GM12873 (cell line): ENCODE results near the gene TTC32.

Source experiments
- CTCF ChIP-seq: IDR thresholded peaks from 2 replicates; pipeline ENCODE4 v1.5.1; 2012; ENCODE audit warnings: low read depth, mild to moderate bottlenecking, moderate library complexity, low read length, control low read depth; ENCODE audit not compliant: insufficient read depth; ENCODE audit errors: missing control alignments

Gene TTC32

GRCh38 chr2:19868701-19869580 lies 32.8 kb downstream of the TTC32 start:
- no peak for TF ChIP-seq CTCF

DNA sequence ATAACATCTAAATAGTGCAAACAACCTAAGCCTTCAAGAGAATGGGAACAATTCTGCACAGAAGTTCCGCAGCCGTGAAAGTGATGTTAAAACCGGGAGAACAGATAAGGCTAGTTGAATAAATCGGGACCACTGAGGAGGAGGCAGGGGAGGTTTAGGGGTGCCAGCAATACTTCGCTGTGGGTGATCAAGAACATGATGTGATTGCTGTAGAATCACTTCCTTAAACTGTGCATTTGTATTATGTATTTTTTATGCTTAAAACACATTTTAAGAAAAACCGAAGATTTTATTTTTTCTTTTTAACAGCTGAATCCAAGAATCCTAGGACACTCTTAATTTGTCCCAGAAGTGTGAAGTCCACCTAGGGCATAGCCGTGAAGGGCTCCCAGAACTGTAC lies 33.6 kb downstream of the TTC32 start:
- no peak for TF ChIP-seq CTCF

GRCh38 chr2:19866771-19867170 lies 35.0 kb downstream of the TTC32 start:
- TF ChIP-seq CTCF: no peak

GRCh38 chr2:19865151-19865550 lies 36.6 kb downstream of the TTC32 start:
- no peak for TF ChIP-seq CTCF

DNA sequence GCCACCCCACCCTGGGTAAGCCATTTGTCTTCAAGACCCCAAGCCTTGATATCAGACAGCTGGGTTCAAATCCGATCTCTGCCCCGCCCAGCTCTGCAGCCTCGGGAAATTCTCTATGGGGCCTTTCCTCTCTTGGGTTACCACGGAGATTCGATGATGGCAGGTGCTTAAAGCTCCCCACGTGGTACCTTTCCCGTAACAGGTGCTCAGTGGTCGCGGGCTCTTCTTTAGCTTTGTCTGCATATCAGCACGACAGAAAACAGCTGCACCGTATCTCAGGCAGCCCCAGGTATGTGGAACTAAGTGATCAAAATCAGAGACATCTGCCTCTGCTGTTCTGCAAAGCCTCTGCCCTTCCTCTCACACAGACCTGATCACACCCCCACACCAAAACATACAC lies 37.4 kb downstream of the TTC32 start:
- no peak for TF ChIP-seq CTCF

DNA sequence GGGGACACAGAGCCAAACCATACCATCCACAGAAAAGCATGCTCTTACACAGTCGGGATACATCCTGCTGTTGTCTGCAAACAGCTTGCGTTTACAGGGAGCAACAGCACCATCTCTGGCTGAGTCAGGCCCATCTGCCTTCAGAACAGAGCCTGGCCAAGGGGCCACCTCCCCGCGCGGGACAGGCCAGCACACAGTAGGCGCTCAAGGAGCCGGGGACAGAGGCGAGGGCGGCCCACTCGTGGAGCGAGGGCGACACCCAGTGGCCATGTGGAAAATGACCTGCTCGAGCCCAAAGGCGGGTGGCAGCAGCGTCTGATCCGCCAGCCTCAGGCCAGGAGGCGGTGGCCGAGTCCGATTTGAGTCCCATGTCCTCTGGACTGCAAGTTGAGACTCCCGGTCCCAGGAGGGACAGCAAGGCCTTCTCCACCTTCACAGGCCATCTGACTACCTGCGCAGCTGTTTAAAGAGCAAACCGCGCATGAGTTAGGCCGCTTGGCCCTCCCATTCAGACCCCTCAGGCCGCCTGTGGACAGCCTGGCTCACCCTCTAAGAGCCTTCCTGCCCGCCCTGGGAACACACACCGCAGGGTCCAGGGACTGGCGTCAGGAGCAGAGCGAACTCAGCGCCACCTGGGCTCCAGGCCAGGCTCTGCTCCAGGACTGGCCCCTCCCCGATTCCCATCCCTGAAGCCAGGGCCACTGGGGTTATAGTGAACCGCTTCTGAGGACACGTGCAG lies 38.3 kb downstream of the TTC32 start:
- TF ChIP-seq CTCF: peak; percentile 92

DNA sequence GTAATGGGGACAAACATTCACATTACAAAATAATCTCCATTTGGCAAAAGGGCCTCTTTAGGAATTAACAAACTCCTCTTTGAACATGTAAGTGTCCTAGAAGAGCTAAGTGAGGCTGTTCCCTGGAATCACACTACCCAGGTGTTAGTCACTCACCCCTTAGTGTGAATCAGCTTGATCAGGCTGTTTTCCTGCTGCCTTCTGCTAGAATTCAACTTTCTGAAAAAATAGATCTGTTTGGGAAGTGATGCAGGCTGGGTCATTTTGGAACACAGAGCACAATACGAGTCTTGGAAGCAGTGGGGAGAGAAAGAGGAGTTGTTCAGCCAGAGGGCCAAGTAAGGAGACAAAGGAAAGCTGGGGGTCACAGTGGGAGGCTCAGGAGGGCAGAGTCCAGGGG lies 40.0 kb downstream of the TTC32 start:
- TF ChIP-seq CTCF: no peak
